ENCODE results near the gene METAP1D. TPM values are rescaled to one million over a fixed set of nuclear protein-coding genes. Genes with fewer than 3 reads are reported as not detected.

The METAP1D gene
- total RNA-seq, 1 experiment from 2014 or later = 8.6 TPM

DNA sequence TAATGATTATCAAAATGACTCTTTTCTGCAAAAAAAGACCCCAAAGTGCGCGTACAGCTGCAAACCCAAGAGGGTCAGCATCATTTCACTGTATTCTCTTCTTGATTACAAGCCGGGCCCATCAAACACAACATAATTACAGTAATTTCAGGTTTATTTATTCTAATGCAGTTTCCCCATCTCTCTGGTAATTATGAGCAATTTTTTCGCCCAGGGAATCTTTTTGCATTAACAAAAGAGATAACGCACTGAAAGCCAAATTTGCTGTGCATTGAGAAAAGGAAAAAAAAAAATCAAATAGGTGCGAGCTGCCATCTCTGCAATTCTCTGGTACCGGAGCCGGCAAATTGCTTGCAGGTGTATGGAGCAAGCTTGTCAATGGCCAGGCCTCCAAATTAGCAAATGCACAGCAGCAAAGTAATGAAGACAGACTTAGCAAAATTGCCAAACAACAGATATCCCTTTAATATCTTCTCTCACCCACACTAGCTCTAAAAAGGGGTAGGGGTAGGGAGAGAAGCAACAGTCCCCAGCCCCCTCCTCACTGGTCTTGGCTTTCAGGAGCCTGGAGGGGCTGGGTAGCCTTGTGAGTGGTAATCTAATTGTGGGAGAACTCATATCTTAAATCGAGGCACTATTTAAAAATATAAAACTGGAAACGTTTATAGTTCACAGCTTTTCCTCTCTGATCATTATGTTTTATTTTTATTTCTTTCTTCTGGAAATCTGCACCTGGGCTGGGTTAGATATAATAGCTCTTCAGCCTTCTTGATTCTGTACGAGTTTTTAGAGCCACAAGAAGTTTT lies 92.2 kb downstream of the METAP1D start:
- TF ChIP-seq REST (IDR thresholded peaks at IDR 0.05; ENCODE audit: insufficient read depth in 1 of 2, low read depth in 2 of 2, low read length in 1 of 2) = no peak
- no peak for TF ChIP-seq POLR2AphosphoS5 (IDR thresholded peaks at IDR 0.05; ENCODE audit: low read depth, low read length)
- no peak for TF ChIP-seq TCF7L2 (IDR thresholded peaks at IDR 0.05; ENCODE audit: low read depth, low read length)
- TF ChIP-seq SIN3A (IDR thresholded peaks at IDR 0.05; ENCODE audit: borderline replicate concordance, insufficient read depth, low read depth, low read length) = no peak
- TF ChIP-seq, protein P1, sequence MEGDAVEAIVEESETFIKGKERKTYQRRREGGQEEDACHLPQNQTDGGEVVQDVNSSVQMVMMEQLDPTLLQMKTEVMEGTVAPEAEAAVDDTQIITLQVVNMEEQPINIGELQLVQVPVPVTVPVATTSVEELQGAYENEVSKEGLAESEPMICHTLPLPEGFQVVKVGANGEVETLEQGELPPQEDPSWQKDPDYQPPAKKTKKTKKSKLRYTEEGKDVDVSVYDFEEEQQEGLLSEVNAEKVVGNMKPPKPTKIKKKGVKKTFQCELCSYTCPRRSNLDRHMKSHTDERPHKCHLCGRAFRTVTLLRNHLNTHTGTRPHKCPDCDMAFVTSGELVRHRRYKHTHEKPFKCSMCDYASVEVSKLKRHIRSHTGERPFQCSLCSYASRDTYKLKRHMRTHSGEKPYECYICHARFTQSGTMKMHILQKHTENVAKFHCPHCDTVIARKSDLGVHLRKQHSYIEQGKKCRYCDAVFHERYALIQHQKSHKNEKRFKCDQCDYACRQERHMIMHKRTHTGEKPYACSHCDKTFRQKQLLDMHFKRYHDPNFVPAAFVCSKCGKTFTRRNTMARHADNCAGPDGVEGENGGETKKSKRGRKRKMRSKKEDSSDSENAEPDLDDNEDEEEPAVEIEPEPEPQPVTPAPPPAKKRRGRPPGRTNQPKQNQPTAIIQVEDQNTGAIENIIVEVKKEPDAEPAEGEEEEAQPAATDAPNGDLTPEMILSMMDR (IDR thresholded peaks at IDR 0.05) = no peak
- intact Hi-C loops (cut with micrococcal nuclease; ENCODE audit: unreplicated experiment) (no loop called here), in situ Hi-C loops (cut with HindIII; ENCODE audit: low pct_unique_long_range_greater_than_20kb, low sequenced_read_pairs) (no loop called here)
- no peak overlapping the region for H3K4me3 ChIP-seq (ENCODE audit: low read depth in 2 of 2, low read length in 2 of 2)
- no peak overlapping the region for H3K27ac ChIP-seq (ENCODE audit: low read length)
- peaks cover 6% of the 10 kb centered on the region for H3K4me1 ChIP-seq (ENCODE audit: control insufficient read depth, insufficient read depth, low read length)
- BruUV-seq (replicated peaks) = no TSS peak
- ATAC-seq (no peak), DNase-seq (ENCODE audit: low read depth, low spot score) (no peak)
- no peaks in the 10 kb centered on the region; the same call in 1 of the 2 replicates for H3K27me3 ChIP-seq (ENCODE audit: control insufficient read depth, insufficient read depth, low read length)
- POLR2A ChIA-PET = no interaction called here
- H3K9me3 ChIP-seq (ENCODE audit: control insufficient read depth, insufficient read depth, low read depth, low read length) = no peaks in the 10 kb centered on the region
- no peaks in the 10 kb centered on the region for H3K36me3 ChIP-seq (ENCODE audit: control insufficient read depth, insufficient read depth, low read length)
- CTCF ChIA-PET = no interaction called here

- BruUV-seq (replicated peaks) = no TSS peak
- in situ Hi-C loops (cut with HindIII; ENCODE audit: low pct_unique_long_range_greater_than_20kb, low sequenced_read_pairs) = no loop called here
- Histone ChIP-seq H3K4me3 (ENCODE audit: low read depth in 2 of 2, low read length in 2 of 2) (no peak overlapping the region), H3K36me3 (ENCODE audit: control insufficient read depth, insufficient read depth, low read length) (no peaks in the 10 kb centered on the region), H3K4me1 (ENCODE audit: control insufficient read depth, insufficient read depth, low read length) (peaks cover 15% of the 10 kb centered on the region), H3K9me3 (ENCODE audit: control insufficient read depth, insufficient read depth, low read depth, low read length) (no peaks in the 10 kb centered on the region), H3K27ac (ENCODE audit: low read length) (no peak overlapping the region), H3K27me3 (ENCODE audit: control insufficient read depth, insufficient read depth, low read length) (no peaks in the 10 kb centered on the region; the same call in 1 of the 2 replicates)
- ATAC-seq = no peak
- TF ChIP-seq SIN3A (IDR thresholded peaks at IDR 0.05; ENCODE audit: borderline replicate concordance, insufficient read depth, low read depth, low read length) (no peak), REST (IDR thresholded peaks at IDR 0.05; ENCODE audit: insufficient read depth in 1 of 2, low read depth in 2 of 2, low read length in 1 of 2) (no peak), TCF7L2 (IDR thresholded peaks at IDR 0.05; ENCODE audit: low read depth, low read length) (no peak)
- POLR2A ChIA-PET = interaction anchor here (0.6 kb wide), 1 partner anchor 155 kb away, joined by 4 read pairs; no protein-coding TSS in a partner anchor
- CTCF ChIA-PET = no interaction called here
- intact Hi-C loops (cut with micrococcal nuclease; ENCODE audit: unreplicated experiment) = no loop called here
- no peak for DNase-seq (ENCODE audit: low read depth, low spot score)
These were observed 93.1 kb downstream of the METAP1D start for GRCh38 chr2:172092716-172093415.

Data from Panc1 (cell line).